Astrocyte (in vitro differentiated cells and primary cell): ENCODE results near the gene SERTAD3. TPM values are rescaled to one million over a fixed set of nuclear protein-coding genes. Genes with fewer than 3 reads are reported as not detected.

Experiments
- DNase-seq: peaks from one replicate; pipeline ENCODE4 v3.0.0-alpha.2; 2010; ENCODE audit warnings: low read depth
- FAIRE-seq: peaks from 2 replicates; lab custom pipeline; 2011; peaks lifted over from hg19 to GRCh38; lab: Jason Lieb, UNC
- H2AFZ ChIP-seq: 2 replicates; pipeline ENCODE4 v1.6.0; 2012; ENCODE audit warnings: low read depth, low read length, inconsistent platforms
- H3K27ac ChIP-seq: 2 replicates; pipeline ENCODE4 v1.5.1; 2011; ENCODE audit warnings: low read depth, low read length, inconsistent platforms
- H3K27me3 ChIP-seq: 2 replicates; pipeline ENCODE4 v1.6.0; 2011; ENCODE audit warnings: low read length, inconsistent platforms; ENCODE audit not compliant: insufficient read depth
- H3K36me3 ChIP-seq: 2 replicates; pipeline ENCODE4 v1.5.1; 2011; ENCODE audit warnings: low read length, inconsistent platforms; ENCODE audit not compliant: insufficient read depth
- H3K4me1 ChIP-seq: 2 replicates; pipeline ENCODE4 v1.5.1; 2011; ENCODE audit warnings: low read length, inconsistent platforms; ENCODE audit not compliant: insufficient read depth
- H3K4me2 ChIP-seq: 2 replicates; pipeline ENCODE4 v1.6.0; 2012; ENCODE audit warnings: low read length, inconsistent platforms
- H3K4me3 ChIP-seq: 2 replicates; pipeline ENCODE4 v1.5.1; 2011; ENCODE audit warnings: low read depth, mild to moderate bottlenecking, low read length, inconsistent platforms; ENCODE audit not compliant: insufficient read depth
- H3K79me2 ChIP-seq: 2 replicates; pipeline ENCODE4 v1.6.0; 2012; ENCODE audit warnings: mild to moderate bottlenecking, low read length, inconsistent platforms; ENCODE audit not compliant: insufficient read depth
- H3K9ac ChIP-seq: 2 replicates; pipeline ENCODE4 v1.6.0; 2012; ENCODE audit warnings: mild to moderate bottlenecking, low read length, inconsistent platforms
- H3K9me3 ChIP-seq: 2 replicates; pipeline ENCODE4 v1.5.1; 2012; ENCODE audit warnings: low read depth, mild to moderate bottlenecking, low read length, inconsistent platforms; ENCODE audit not compliant: insufficient read depth
- H4K20me1 ChIP-seq: 2 replicates; pipeline ENCODE4 v1.6.0; 2012; ENCODE audit warnings: low read length, inconsistent platforms; ENCODE audit not compliant: insufficient read depth
- H3K27ac Mint-ChIP-seq: one replicate; pipeline ENCODE4 v1.8.0; 2021; ENCODE audit warnings: mild to moderate bottlenecking, mixed read lengths; ENCODE audit not compliant: unreplicated experiment
- H3K27me3 Mint-ChIP-seq: one replicate; pipeline ENCODE4 v1.8.0; 2021; ENCODE audit warnings: low read depth, mixed read lengths; ENCODE audit not compliant: unreplicated experiment
- H3K36me3 Mint-ChIP-seq: one replicate; pipeline ENCODE4 v1.8.0; 2021; ENCODE audit warnings: low read depth, mixed read lengths; ENCODE audit not compliant: unreplicated experiment
- H3K4me1 Mint-ChIP-seq: one replicate; pipeline ENCODE4 v1.8.0; 2021; ENCODE audit warnings: low read depth, mixed read lengths; ENCODE audit not compliant: unreplicated experiment
- H3K4me3 Mint-ChIP-seq: one replicate; pipeline ENCODE4 v1.8.0; 2021; ENCODE audit warnings: mild to moderate bottlenecking, moderate library complexity, mixed read lengths; ENCODE audit not compliant: unreplicated experiment
- H3K9me3 Mint-ChIP-seq: one replicate; pipeline ENCODE4 v1.8.0; 2021; ENCODE audit warnings: mild to moderate bottlenecking, mixed read lengths; ENCODE audit not compliant: unreplicated experiment
- EZH2 ChIP-seq: IDR thresholded peaks from 2 replicates; pipeline ENCODE4 v1.6.1; 2012; ENCODE audit warnings: mild to moderate bottlenecking, low read length, inconsistent platforms; ENCODE audit not compliant: insufficient read depth
- total RNA-seq: library from RNA; stranded (reverse); gene quantifications from 2 replicates; pipeline ENCODE4 v1.2.1, GENCODE V29; 2021
- TF ChIP-seq, protein P1 (sequence below): IDR thresholded peaks from 2 replicates; pipeline ENCODE4 v1.5.1; 2011; ENCODE audit warnings: low read depth, mild to moderate bottlenecking, inconsistent platforms, low read length, moderate library complexity; ENCODE audit not compliant: insufficient read depth

SERTAD3 gene
- total RNA-seq, 1 donor from 2014 or later: 49.7 TPM

DNA sequence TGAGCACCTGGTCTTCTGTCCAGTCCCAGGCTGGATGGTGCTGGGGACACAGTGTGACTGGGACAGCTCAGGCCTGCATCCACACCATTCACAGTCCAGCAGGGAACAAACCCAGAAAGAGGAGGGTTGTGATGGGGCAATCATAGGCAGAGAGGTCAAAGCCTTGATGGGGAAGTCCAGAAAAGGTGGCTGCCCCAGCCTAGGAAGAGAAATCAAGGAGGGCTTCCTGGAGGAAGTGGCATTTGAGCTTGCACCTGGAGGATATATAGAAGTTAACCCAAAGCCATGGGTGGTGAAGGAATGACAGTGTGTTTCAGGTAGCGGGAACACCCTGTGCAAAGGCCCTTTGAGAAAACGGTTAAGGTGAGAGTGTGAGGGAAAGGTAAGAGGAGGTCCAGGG lies 28.4 kb downstream of the SERTAD3 start:
- H3K9me3 ChIP-seq: no peaks in the 10 kb centered on the region
- no peaks in the 10 kb centered on the region for H4K20me1 ChIP-seq
- no peaks in the 10 kb centered on the region for H3K27me3 ChIP-seq
- H3K4me2 ChIP-seq: no peak overlapping the region
- H3K4me3 ChIP-seq: no peak overlapping the region
- H3K27me3 Mint-ChIP-seq: peaks cover 2% of the 10 kb centered on the region
- no peak overlapping the region for H2AFZ ChIP-seq
- peaks cover 1% of the 10 kb centered on the region for H3K4me1 Mint-ChIP-seq
- no peaks in the 10 kb centered on the region for H3K9me3 Mint-ChIP-seq
- no peak for DNase-seq
- no peaks in the 10 kb centered on the region for H3K36me3 Mint-ChIP-seq
- H3K27ac Mint-ChIP-seq: no peak overlapping the region
- TF ChIP-seq, protein P1, sequence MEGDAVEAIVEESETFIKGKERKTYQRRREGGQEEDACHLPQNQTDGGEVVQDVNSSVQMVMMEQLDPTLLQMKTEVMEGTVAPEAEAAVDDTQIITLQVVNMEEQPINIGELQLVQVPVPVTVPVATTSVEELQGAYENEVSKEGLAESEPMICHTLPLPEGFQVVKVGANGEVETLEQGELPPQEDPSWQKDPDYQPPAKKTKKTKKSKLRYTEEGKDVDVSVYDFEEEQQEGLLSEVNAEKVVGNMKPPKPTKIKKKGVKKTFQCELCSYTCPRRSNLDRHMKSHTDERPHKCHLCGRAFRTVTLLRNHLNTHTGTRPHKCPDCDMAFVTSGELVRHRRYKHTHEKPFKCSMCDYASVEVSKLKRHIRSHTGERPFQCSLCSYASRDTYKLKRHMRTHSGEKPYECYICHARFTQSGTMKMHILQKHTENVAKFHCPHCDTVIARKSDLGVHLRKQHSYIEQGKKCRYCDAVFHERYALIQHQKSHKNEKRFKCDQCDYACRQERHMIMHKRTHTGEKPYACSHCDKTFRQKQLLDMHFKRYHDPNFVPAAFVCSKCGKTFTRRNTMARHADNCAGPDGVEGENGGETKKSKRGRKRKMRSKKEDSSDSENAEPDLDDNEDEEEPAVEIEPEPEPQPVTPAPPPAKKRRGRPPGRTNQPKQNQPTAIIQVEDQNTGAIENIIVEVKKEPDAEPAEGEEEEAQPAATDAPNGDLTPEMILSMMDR: no peak
- no peak for TF ChIP-seq EZH2
- H3K4me1 ChIP-seq: peaks cover 13% of the 10 kb centered on the region
- peak overlapping the region; percentile 43 for H3K4me3 Mint-ChIP-seq
- no peak for FAIRE-seq
- no peak overlapping the region for H3K27ac ChIP-seq
- H3K79me2 ChIP-seq: no peaks in the 10 kb centered on the region
- no peak overlapping the region for H3K9ac ChIP-seq
- H3K36me3 ChIP-seq: no peaks in the 10 kb centered on the region

DNA sequence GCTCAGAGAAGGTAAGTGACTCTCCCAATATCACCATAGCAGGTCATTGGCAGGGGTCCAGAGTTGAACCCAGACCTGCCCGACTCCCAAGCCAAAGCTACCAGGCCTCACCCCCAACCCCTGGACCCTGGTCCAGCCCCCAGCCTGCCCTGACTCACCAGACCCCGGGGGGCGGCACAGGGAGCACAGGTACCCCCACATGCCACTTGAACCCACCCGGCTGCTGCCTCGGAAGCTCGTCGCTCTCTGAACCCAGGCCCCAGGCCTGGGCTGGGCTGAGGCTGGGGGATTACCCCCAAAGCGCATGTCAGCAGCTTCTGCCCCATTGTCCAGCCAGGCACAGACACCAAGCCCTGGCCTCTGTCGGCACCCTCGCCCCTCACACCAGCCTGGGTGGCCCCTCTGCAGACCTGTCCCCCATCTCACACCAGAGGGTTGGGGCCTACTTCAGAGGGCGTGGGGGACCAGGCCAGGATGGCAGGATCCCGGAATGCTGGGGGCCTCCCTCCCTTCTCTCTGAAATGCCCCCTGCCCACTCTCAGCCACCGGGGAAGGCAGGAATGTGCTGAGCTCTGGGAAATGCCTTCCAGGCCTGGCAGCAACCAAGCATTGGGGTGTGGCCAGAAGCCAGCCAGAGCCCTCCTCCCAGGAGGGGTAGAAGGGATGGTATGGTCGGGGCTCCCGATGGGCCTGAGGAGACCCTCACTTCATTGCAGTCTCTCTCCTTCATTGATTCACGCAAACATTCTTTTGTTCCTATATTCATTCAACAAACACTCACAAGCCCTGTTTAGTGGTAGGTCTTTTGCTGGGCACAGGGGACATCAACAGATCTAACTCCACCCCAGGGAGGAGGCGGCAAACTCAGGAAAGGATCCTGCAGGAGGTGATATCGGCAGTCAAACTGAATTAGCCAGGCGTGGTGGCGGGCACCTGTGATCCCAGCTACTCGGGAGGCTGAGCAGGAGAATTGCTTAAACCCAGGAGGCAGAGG lies 29.3 kb downstream of the SERTAD3 start:
- peaks cover 2% of the 10 kb centered on the region for H3K27me3 Mint-ChIP-seq
- no peak overlapping the region for H3K4me3 Mint-ChIP-seq
- H2AFZ ChIP-seq: no peak overlapping the region
- no peaks in the 10 kb centered on the region for H3K36me3 Mint-ChIP-seq
- DNase-seq (no peak), FAIRE-seq (no peak)
- no peaks in the 10 kb centered on the region for H3K9me3 Mint-ChIP-seq
- no peak overlapping the region for H3K4me2 ChIP-seq
- no peak overlapping the region for H3K9ac ChIP-seq
- no peaks in the 10 kb centered on the region for H3K36me3 ChIP-seq
- peaks cover 1% of the 10 kb centered on the region for H3K4me1 Mint-ChIP-seq
- H3K4me3 ChIP-seq: no peak overlapping the region
- no peaks in the 10 kb centered on the region for H4K20me1 ChIP-seq
- H3K27ac Mint-ChIP-seq: no peak overlapping the region
- peaks cover 11% of the 10 kb centered on the region for H3K4me1 ChIP-seq
- H3K79me2 ChIP-seq: no peaks in the 10 kb centered on the region
- no peak for TF ChIP-seq EZH2
- TF ChIP-seq, protein P1: no peak
- H3K27me3 ChIP-seq: no peaks in the 10 kb centered on the region
- H3K27ac ChIP-seq: no peak overlapping the region
- no peaks in the 10 kb centered on the region for H3K9me3 ChIP-seq

DNA sequence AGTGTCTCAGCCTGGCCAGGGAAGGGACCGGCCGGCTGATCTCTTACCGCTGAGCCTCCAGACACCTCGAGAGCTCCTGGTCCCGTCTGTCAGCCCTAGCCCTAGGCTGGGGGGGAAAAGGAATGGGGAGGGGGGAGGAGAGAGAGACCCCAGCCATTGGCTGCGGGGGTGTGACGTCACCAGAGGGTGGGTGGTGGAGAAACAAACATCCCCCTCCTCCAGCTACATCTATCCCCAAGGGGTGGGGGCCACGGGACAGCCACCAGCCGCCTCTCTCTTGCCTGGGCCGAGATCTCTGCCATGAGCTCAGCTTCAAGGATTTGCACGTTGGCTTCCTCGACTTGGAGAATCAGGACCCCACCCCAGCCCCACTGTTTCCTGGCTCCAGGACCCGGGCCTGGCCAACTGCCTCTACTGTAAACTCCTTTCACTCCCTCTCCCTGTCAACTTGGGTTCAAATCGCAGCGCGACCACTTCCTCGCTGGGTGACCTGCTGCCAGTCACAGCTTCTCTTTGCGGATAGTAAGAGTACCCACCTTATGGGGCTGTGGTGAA lies 30.8 kb downstream of the SERTAD3 start, which contains the start of gene PRX:
Gene PRX, minus strand, starts transcription at position 88 of the 555 bp plus-strand sequence. CDS start 5,446 bp downstream, outside the sequence.
- no peaks in the 10 kb centered on the region for H3K9me3 Mint-ChIP-seq
- Histone ChIP-seq H2AFZ (no peak within 1 kb of the TSS), H3K4me3 (no peak within 1 kb of the TSS), H4K20me1 (no peaks in the 10 kb centered on the region), H3K4me2 (no peak within 1 kb of the TSS), H3K36me3 (no peaks in the 10 kb centered on the region), H3K27ac (no peak within 1 kb of the TSS), H3K9ac (no peak within 1 kb of the TSS), H3K4me1 (peaks cover 11% of the 10 kb centered on the region), H3K9me3 (no peaks in the 10 kb centered on the region), H3K79me2 (no peaks in the 10 kb centered on the region), H3K27me3 (no peaks in the 10 kb centered on the region)
- H3K4me1 Mint-ChIP-seq: peaks cover 1% of the 10 kb centered on the region
- no peak for TF ChIP-seq EZH2
- TF ChIP-seq, protein P1: no peak
- DNase-seq: no peak
- no peak within 1 kb of the TSS for H3K27ac Mint-ChIP-seq
- H3K36me3 Mint-ChIP-seq: no peaks in the 10 kb centered on the region
- H3K4me3 Mint-ChIP-seq: no peak within 1 kb of the TSS
- no peak for FAIRE-seq
- peaks cover 2% of the 10 kb centered on the region for H3K27me3 Mint-ChIP-seq
